HG03378 (cell line): ENCODE results near the gene IZUMO1.
A peak's percentile ranks its signal among the peaks of the same experiment; 100 is the strongest.
"Not testable (repeated sequence)": the region's sequence is repeated elsewhere in the genome, so short reads cannot be mapped to it uniquely, and the experiment has no call there.

Experiments
- ATAC-seq: cut with Tn5 transposase; IDR thresholded peaks from one replicate; pipeline ENCODE4 v1.9.1; 2021; ENCODE audit warnings: mild to moderate bottlenecking, moderate library complexity; ENCODE audit not compliant: unreplicated experiment

IZUMO1 gene

GRCh38 chr19:48738557-48739403, 7.9 kb downstream of the IZUMO1 start:
- no peak for ATAC-seq

- no peak for ATAC-seq
Measured at GRCh38 chr19:48737360-48737998, 9.2 kb downstream of the IZUMO1 start.

DNA sequence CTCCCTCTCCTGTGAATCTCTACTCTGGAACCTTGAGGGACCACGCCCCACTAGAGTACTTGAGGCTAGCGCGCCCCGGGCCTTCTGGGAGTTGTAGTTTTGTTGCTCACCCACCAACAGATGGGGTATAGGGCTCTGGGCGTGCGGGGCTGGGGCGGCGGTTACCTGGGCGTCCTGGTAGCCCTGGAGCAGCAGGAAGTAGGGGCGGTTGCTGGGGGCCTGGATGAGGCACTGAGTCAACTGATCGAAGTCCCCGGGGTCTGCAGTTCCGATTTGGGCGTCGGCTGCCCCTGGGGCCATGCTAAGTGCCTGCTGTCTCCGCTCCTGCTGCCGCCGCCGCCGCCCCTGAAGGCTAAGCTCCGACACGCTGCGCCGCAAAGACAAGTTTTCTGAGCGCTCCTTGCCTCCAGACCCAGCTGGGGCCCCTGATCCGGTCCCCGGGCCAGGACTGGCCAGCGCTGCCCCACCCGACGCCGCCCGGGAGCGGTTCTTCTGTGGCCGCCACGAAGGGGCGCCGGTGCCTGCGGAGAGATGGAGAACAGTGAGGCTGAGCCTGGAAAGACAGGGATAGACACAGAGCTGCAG, 11.6 kb downstream of the IZUMO1 start:
- no peak for ATAC-seq

DNA sequence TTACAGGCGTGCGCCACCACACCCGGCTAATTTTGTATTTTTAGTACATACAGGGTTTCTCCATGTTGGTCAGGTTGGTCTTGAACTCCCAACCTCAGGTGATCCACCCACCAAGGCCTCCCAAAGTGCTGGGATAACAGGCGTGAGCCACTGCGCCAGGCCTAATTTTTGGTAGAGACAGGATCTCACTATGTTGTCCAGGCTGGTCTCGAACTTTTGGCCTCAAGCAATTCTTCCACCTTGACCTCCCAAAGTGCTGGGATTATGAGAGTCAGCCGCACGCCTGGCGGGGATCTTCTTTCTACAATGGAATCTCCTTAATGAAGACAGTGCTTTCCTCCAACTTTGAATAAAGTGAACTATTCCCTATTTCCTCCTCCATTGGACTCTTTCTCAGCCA, 12.1 kb downstream of the IZUMO1 start:
- ATAC-seq = no peak

GRCh38 chr19:48731452-48731851, 15.3 kb downstream of the IZUMO1 start:
- ATAC-seq = no peak

DNA sequence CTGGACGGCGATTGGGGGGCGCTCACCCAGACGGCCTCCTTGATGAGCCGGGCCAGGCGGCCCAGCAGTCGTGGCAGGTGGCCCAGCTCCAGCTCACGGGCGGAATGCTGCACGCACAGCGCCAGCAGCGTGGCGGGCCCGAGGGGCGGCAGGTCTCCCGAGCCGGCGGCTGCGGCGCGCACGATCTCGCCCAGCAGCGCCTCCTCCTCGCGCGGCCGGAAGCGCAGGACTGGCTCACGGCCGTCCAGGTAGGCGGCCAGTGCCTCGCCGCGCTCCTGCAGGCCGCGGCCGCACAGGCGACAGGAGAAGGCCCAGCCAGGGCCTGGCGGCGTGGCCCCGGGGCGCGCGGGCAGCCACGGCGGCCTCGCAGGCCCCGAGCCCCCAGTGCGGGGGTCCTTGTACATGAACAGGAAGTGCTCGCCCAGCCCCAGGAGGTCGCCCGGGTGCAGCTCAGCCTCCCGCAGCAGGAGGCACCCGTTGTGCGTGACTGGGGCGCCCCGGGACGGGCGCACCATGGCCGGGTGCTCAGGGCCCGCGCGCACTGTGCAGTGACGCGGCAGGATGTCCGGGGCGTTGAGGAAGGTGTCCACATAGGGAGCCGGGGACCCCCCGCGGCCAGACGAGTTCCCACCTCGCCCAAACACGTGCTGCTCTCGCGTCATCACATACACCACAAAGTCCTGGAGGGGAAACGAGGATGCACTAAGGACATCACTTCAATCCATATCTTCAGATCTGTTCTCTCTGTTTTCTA, 17.6 kb downstream of the IZUMO1 start:
- no peak for ATAC-seq

GRCh38 chr19:48726556-48726955, 20.2 kb downstream of the IZUMO1 start:
- no peak for ATAC-seq

DNA sequence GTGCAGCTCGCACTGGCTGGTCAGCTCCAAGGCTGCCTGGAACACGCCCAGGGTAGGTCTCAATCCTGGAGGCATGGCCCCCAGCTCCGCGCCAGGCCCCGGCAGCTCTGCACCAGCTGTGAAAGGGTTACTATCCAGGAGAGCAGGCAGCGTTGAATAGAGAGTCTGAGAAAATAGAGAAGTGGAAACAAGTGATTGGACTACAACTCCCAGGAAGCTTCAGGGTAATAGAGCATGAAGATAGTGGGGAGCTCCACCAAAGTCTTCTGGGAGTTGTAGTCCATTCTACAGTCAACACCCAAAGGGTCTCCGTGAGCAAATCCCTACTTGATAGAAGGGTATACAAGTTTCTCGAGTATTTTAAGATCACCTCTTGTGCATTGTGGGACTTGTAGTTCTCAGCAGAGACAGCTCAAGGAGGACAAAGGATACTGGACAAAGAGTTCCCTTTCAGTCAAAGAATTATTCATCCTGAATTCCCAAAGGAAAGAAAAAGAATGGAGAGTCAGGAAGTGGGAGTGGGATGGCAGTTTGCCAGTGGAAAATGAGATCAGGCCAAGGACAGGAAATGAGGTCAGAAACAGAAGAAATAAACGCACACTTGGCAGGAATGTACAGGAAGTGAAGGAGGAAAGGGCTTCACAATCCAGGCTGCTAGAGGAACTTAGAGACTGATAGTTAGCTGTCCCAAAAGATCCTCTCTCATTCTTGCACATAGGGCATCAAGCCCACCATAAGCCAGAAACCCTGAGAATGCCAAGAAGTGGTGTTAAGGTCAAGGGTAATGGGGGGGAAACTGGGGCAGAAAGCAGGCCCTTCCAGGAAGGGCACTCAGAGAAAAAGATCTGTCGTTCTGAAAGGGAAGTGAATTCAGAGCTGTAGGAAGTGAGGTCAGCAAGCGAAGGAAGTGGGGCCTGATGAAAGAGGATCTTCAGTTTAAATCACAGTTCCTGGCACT, 21.6 kb downstream of the IZUMO1 start:
- ATAC-seq = no peak

DNA sequence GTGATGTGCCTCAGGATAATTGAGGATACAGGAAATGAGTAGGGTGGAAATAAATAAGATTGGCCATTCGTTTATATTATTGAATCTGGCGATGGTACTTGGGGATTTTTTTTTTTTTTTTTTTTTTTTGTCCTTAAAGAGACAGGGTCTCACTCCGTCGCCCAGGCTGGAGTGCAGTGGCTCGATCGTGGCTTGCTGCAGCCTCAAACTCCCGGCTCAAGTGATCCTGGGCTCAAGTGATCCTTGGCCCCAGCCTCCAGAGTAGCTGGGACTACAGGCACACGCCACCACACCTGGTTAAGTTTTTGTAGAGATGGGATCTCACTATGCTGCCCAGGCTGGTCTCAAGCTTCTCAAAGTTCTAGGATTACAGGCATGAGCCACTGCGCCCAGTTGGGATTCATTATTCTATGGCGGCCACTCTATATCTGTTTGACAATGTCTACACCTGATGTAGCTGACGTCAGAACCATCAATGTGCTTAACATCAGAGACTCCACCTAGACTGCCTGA, 24.5 kb downstream of the IZUMO1 start:
- no peak for ATAC-seq

- ATAC-seq = peak; percentile 79
Measured at GRCh38 chr19:48720613-48721296, 26.0 kb downstream of the IZUMO1 start.

GRCh38 chr19:48720251-48720612, 26.5 kb downstream of the IZUMO1 start:
- no peak for ATAC-seq

GRCh38 chr19:48719263-48720171, 27.2 kb downstream of the IZUMO1 start, which contains the start of gene MAMSTR:
Gene MAMSTR, minus strand, starts transcription at chr19:48719725. Its CDS starts 694 bp downstream, at chr19:48719031.
- ATAC-seq = no peak

GRCh38 chr19:48718711-48719231, 27.9 kb downstream of the IZUMO1 start:
- ATAC-seq = no peak

GRCh38 chr19:48718106-48718505, 28.6 kb downstream of the IZUMO1 start:
- ATAC-seq = not testable (repeated sequence)

DNA sequence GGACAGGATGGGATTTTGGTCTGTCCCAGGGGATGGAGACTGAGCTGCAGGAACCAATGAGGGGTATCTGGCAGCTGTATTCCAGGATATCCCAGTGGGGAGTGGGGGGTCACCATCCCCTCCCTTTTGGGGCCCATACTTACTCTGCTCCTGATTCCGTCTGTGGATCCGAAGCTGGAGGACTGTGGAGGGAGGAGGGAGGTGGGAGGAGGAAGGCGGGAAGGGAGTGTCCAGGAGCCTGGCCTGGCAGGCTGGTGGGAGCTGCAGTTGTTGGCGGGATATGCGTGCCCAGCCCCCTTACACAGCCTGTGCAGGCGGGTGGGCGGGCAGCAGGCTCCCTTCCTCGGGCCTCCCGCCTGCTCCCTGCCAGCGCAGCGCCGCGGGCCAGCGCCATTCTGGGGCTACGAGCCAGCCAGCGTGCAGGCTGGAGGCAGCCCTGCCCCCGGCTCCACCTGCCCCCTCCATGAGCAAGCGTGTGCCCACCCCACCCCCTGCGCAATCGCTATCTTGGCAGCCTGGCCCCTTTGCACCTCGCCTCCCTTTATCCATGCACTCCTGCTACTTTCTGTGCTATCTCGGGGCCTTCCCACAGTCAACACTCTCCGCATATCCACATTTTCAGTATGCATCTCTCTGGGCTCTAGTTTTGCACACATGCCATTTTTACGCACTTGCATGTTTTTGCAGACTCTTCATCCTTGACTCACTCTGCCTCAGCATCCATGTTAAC, 30.0 kb downstream of the IZUMO1 start:
- no peak for ATAC-seq

- no peak for ATAC-seq
Measured at GRCh38 chr19:48715681-48716171, 31.0 kb downstream of the IZUMO1 start.
